ENCODE results near the gene ZNF575. TPM values are rescaled to one million over a fixed set of nuclear protein-coding genes. Genes with fewer than 3 reads are reported as not detected.
A peak's percentile ranks its signal among the peaks of the same experiment; 100 is the strongest.
"Not testable (repeated sequence)": the region's sequence is repeated elsewhere in the genome, so short reads cannot be mapped to it uniquely, and the experiment has no call there.

The ZNF575 gene
- total RNA-seq, 3 donors from 2014 or later: 1.6 to 3.0 (median 2.0) TPM

DNA sequence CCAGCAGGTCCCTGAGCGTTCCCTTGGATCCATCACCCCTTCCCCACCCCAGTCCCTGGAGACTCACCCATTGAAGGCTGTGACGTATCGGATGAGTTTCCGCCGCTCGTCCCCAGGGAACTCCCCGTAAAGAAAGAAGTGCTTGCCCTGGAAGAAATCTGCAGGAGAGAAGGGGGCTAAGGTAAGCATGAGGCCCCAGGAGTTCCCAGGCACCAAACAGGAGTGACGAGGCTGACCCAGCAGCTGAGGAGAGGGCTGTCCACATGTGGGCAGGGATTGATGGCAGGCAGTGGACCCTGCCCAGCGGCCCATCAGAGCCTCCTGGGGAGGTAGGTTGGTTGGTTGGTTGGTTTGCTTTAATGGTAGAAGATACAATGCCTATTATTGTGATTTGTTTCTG, 11.1 kb downstream of the ZNF575 start:
- peaks cover 32% of the 10 kb centered on the region for H3K36me3 Mint-ChIP-seq (ENCODE audit: insufficient read depth)
- H3K9me3 Mint-ChIP-seq: peaks cover 3% of the 10 kb centered on the region
- H3K4me3 Mint-ChIP-seq: no peak overlapping the region
- DNase-seq: no peak
- H3K4me1 Mint-ChIP-seq (ENCODE audit: low read depth): no peaks in the 10 kb centered on the region
- no peaks in the 10 kb centered on the region for H3K27me3 Mint-ChIP-seq (ENCODE audit: low read depth)
- ATAC-seq: no peak

DNA sequence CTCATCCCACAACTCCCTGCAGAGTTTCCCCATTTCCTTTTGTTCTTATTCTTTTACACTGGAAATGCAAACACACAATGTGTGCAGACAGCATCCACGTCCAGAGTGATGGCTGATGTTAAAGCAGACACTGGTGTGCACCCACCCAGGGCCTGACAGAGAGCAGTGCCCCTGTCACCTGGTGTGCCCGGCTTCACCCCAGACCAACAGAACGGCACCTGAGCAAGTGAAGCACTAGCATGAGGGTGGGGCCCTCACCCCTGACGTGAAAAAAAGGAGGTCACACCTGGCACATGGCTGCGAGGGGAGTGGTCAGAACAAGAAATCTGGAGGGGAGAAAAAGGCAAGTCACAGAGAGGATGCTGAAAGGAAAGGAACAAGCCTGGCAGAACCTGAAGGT, 12.3 kb downstream of the ZNF575 start:
- no peak for DNase-seq
- Mint-ChIP-seq H3K36me3 (ENCODE audit: insufficient read depth) (peaks cover 27% of the 10 kb centered on the region), H3K9me3 (no peaks in the 10 kb centered on the region), H3K27me3 (ENCODE audit: low read depth) (no peaks in the 10 kb centered on the region), H3K4me3 (no peak overlapping the region), H3K4me1 (ENCODE audit: low read depth) (no peaks in the 10 kb centered on the region)
- no peak for ATAC-seq

DNA sequence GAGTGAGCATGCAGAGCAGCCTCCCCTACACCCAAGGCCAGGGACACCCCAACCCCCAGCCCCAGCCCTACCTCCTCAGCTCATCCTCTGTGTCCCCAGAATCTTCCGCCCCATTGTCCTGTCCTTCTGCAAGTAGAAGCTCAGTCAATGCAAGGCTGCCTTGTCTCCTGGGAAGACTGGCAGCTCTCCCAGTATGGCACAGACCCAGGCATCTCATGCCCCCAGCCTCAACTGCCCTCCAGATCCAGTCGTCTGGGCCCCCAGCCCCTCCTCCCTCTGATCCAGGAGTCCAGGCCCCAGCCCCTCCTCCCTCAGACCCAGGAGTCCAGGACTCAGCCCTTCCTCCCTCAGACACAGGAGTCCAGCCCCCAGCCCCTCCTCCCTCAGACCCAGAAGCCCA, 13.0 kb downstream of the ZNF575 start:
- Mint-ChIP-seq H3K4me1 (ENCODE audit: low read depth) (no peaks in the 10 kb centered on the region), H3K4me3 (no peak overlapping the region), H3K9me3 (no peaks in the 10 kb centered on the region), H3K27me3 (ENCODE audit: low read depth) (no peaks in the 10 kb centered on the region), H3K36me3 (ENCODE audit: insufficient read depth) (peaks cover 26% of the 10 kb centered on the region)
- ATAC-seq (no peak), DNase-seq (no peak)

DNA sequence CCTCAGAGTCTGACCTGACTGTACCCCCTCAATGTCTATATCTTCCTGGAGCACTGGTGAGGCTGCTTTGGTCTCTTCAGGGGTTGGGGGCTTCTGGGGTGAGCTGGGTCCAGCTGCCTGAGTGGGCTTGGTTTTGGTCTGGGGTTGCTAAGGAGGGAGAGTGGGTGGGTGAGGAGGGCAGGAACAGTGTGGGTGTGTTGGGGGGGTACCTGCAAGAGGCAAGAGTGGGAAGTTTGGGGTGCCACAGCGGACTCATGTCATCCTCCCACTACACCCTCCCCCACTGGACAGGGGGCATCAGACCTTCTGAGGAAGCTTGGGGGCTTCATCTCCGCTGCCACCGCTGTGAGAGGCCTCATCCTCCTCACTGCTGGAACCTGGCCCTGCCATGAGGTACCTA, 13.6 kb downstream of the ZNF575 start:
- ATAC-seq (no peak), DNase-seq (no peak)
- Mint-ChIP-seq H3K27me3 (ENCODE audit: low read depth) (no peaks in the 10 kb centered on the region), H3K9me3 (no peaks in the 10 kb centered on the region), H3K36me3 (ENCODE audit: insufficient read depth) (peaks cover 29% of the 10 kb centered on the region), H3K4me3 (no peak overlapping the region), H3K4me1 (ENCODE audit: low read depth) (no peaks in the 10 kb centered on the region)

DNA sequence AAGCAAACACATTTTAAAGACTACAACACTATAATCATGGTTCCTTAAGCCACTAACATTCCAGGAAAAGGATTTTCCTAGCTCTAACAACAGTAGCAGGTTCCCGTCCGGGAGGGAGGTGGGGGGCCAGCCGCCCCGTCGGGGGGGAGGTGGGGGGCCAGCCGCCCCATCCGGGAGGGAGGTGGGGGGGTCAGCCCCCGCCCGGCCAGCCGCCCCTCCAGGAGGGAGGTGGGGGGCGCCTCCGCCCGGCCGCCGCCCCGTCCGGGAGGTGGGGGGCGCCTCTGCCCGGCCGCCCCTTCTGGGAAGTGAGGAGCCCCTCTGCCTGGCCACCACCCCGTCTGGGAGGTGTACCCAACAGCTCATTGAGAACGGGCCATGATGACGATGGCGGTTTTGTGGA, 14.9 kb downstream of the ZNF575 start:
- H3K9me3 Mint-ChIP-seq; ATAC-seq; H3K27me3 Mint-ChIP-seq (ENCODE audit: low read depth); H3K4me1 Mint-ChIP-seq (ENCODE audit: low read depth); DNase-seq; H3K4me3 Mint-ChIP-seq: not testable (repeated sequence)
- H3K36me3 Mint-ChIP-seq (ENCODE audit: insufficient read depth): peaks cover 24% of the 10 kb centered on the region

DNA sequence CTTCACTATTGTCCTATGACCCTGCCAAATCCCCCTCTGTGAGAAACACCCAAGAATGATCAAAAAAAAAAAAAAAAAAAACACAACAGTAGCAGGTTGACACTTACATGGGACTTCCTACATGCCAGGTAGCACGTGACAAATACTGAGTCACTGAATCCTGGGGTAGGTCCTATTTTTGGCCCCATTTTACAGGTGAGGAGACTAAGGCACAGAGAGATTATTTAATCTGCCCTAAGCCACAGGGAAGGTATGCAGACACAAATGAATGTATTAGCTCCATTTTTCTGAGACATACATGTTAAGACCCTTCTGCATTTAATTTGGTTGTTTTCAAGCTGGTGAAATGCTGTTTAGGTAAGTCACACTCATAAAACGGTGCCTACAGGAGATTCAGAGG, 15.7 kb downstream of the ZNF575 start:
- no peaks in the 10 kb centered on the region for H3K9me3 Mint-ChIP-seq
- H3K4me1 Mint-ChIP-seq (ENCODE audit: low read depth): no peaks in the 10 kb centered on the region
- H3K4me3 Mint-ChIP-seq: no peak overlapping the region
- DNase-seq (no peak), ATAC-seq (no peak)
- peaks cover 20% of the 10 kb centered on the region for H3K36me3 Mint-ChIP-seq (ENCODE audit: insufficient read depth)
- no peaks in the 10 kb centered on the region for H3K27me3 Mint-ChIP-seq (ENCODE audit: low read depth)

DNA sequence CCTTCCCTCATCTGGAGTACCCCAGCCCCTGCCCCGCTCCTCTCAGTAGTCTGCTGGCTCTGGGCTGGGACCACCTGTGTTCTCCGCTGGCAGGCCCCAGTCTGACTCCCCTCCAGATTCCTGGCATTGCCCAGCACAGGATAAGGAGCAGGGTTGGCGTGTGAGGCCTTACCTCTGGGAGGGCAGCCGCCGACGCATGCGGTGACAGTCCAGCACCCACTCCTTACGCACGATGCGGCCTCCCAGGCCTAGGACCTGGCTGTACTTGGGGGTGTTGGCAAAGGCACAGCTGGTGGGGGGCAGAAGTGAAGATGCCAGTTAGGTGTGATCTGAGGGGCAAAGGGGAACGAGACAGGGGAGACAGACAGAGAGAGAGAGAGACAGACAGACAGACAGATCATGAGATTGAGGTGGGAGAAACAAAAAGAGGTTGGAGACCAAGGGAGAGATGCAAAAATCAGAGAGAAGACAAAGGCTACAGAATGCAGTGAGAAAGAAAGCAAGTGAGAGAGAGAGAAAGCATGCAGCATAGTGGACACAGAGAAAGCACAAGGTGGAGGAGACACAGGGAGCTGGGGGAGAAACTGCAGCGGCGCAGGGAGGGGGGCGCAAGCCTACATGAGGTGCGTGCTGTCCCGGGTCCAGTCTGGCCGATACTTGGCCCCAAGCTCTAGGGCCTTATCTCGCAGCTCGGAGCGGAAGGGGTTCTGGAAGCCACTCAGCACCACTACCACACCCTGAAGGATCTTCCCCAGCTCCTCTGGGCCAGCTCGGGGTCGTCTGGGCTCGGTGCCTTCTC, 18.6 kb downstream of the ZNF575 start:
- H3K36me3 Mint-ChIP-seq (ENCODE audit: insufficient read depth): peaks cover 25% of the 10 kb centered on the region
- no peak overlapping the region for H3K4me3 Mint-ChIP-seq
- H3K9me3 Mint-ChIP-seq: no peaks in the 10 kb centered on the region
- DNase-seq: no peak
- H3K27me3 Mint-ChIP-seq (ENCODE audit: low read depth): no peaks in the 10 kb centered on the region
- peaks cover 8% of the 10 kb centered on the region for H3K4me1 Mint-ChIP-seq (ENCODE audit: low read depth)
- no peak for ATAC-seq

DNA sequence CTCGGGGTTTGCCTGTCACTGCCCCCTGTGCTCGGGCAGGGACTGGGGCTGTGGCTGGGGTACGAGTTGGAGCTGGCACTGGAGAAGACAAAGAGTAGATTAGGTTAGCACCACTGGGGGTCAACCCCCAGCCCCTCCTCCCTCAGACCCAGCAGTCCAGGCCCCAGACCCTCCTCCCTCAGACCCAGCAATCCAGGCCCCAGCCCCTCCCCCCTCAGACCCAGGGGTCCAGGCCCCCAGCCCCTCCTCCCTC, 19.1 kb downstream of the ZNF575 start:
- Mint-ChIP-seq H3K4me3 (no peak overlapping the region), H3K36me3 (ENCODE audit: insufficient read depth) (peaks cover 25% of the 10 kb centered on the region), H3K27me3 (ENCODE audit: low read depth) (no peaks in the 10 kb centered on the region), H3K9me3 (no peaks in the 10 kb centered on the region), H3K4me1 (ENCODE audit: low read depth) (peaks cover 8% of the 10 kb centered on the region)
- DNase-seq (no peak), ATAC-seq (no peak)

DNA sequence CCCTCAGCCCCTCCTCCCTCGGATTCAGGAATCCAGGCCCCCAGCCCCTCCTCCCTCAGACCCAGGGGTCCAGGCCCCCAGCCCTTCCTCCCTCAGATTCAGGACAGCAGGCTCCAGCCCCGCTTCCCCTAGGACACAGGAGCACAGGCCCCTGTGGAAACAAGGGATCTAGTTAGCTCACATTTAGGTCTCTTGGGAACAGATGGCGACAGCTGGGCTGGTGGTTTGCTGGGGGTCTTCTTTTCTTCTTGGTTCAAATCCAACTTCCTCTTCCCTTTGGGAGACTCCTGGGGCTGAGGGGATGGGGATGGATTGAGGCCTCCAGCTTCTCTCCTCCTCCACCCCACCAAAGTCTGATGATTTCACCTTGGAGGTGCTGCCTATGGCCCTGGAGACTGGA, 19.6 kb downstream of the ZNF575 start:
- H3K9me3 Mint-ChIP-seq: no peaks in the 10 kb centered on the region
- peaks cover 25% of the 10 kb centered on the region for H3K36me3 Mint-ChIP-seq (ENCODE audit: insufficient read depth)
- no peaks in the 10 kb centered on the region for H3K27me3 Mint-ChIP-seq (ENCODE audit: low read depth)

DNA sequence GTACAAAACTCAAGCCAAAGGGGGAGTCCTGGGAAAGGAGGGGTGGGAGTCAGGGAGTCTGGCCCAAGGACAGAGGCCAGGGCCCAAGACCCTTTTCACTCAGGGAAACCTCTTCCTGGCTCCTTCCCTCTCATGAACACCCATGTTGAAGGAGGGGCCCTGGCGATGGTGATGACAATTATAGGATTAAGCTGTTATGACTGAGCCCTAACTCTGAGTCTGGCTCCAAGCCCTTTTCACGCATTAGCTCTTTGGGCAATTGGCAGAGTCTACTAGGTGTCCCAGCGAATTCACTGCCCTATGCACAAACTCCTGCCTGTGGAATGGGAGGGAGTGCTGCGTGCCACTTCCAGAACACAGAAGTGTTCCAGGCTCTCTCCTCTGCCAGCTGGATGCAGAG, 20.7 kb downstream of the ZNF575 start:
- Mint-ChIP-seq H3K4me3 (no peak overlapping the region), H3K9me3 (no peaks in the 10 kb centered on the region), H3K4me1 (ENCODE audit: low read depth) (peaks cover 8% of the 10 kb centered on the region), H3K36me3 (ENCODE audit: insufficient read depth) (peaks cover 25% of the 10 kb centered on the region), H3K27me3 (ENCODE audit: low read depth) (no peaks in the 10 kb centered on the region)
- DNase-seq: no peak
- no peak for ATAC-seq

More for the DNA sequence above, 19.6 kb downstream of the ZNF575 start:
- Mint-ChIP-seq H3K4me3 (no peak overlapping the region), H3K4me1 (ENCODE audit: low read depth) (peaks cover 8% of the 10 kb centered on the region)
- no peak for DNase-seq
- no peak for ATAC-seq

DNA sequence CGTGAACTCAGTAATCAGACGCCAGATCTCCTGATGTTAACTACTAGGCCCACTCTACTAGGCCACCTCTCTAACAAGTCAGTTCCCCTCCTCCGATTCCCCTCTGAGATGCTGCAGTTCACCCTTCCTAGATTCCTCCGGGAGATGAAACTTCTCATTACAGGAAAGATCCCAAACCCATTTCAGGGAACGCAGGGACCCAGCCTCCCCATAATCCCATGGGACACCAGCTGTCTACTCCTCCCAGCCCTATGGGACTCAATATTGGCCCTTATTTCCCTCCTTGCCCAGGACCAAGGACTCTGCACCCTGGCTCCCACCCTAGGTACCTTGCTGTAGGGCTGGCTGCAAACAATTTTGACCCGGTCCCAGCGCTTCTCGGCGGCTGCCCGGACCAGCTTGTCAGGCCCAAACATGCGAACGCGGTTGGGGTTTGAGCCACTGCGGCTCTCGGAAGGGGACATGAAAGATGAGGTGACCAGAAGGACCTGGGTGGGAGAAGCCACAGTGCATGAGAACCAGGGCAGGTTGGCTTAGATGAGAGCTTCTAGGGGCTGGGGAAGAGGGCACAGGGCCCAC, 21.4 kb downstream of the ZNF575 start:
- Mint-ChIP-seq H3K9me3 (no peaks in the 10 kb centered on the region), H3K4me1 (ENCODE audit: low read depth) (peaks cover 8% of the 10 kb centered on the region), H3K36me3 (ENCODE audit: insufficient read depth) (peaks cover 26% of the 10 kb centered on the region), H3K27me3 (ENCODE audit: low read depth) (no peaks in the 10 kb centered on the region), H3K4me3 (no peak overlapping the region)
- no peak for DNase-seq
- no peak for ATAC-seq

DNA sequence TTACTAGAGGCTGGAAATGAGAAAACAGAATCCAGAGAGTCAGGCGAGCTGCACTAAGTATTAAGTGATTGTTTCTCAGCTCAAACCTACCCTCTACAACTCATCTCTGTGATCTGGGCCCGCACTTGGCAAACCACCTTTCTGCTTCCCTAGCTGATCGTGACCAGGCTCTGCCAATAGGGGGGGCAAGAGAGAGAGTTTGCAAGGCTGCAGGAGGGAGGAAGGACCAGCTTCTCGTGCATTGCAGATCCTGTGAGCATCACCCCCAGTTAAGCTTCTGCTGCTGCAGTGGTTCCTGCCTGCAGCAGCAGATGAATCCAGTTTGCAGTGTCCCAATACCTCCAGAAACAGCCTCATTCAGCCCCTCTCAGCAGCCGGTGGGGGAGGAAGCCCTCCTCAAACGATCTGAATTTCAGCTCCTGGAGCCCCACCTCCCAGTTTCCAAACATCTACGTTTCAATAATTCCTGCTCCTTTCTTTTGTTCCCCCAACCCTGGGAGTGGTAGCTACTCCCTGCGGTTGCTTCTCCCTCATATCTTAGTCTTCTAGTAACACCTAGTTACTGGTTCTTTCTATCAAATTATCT, 22.3 kb downstream of the ZNF575 start:
- no peaks in the 10 kb centered on the region for H3K9me3 Mint-ChIP-seq
- DNase-seq: peak; percentile 81
- H3K4me1 Mint-ChIP-seq (ENCODE audit: low read depth): peaks cover 10% of the 10 kb centered on the region
- H3K4me3 Mint-ChIP-seq: no peak overlapping the region
- peaks cover 24% of the 10 kb centered on the region for H3K36me3 Mint-ChIP-seq (ENCODE audit: insufficient read depth)
- H3K27me3 Mint-ChIP-seq (ENCODE audit: low read depth): no peaks in the 10 kb centered on the region
- peak; percentile 98 for ATAC-seq

DNA sequence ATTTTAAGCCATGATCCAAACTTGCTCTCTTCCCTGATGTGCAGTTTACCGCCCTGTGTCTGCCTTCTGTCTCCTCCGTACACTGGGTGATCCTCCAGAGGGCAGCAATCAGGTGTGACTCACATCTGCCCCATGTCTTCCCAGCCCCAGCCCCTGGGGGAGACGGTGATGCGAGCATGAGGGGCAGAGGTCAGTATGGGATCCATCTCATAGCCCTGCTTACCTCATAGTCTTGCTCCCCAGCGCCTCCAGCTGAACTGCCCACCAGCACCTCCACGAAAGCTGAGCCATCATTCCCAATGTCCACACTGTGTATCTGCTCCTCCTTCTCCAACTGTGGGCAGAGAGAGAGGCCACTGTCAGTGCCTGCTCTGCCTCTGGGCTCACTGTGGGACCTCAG, 27.7 kb downstream of the ZNF575 start:
- DNase-seq: peak; percentile 21
- Mint-ChIP-seq H3K9me3 (no peaks in the 10 kb centered on the region), H3K4me1 (ENCODE audit: low read depth) (peaks cover 46% of the 10 kb centered on the region), H3K4me3 (no peak overlapping the region), H3K36me3 (ENCODE audit: insufficient read depth) (peaks cover 13% of the 10 kb centered on the region), H3K27me3 (ENCODE audit: low read depth) (no peaks in the 10 kb centered on the region)
- ATAC-seq: peak in 1 of 2 donors; percentile 9

DNA sequence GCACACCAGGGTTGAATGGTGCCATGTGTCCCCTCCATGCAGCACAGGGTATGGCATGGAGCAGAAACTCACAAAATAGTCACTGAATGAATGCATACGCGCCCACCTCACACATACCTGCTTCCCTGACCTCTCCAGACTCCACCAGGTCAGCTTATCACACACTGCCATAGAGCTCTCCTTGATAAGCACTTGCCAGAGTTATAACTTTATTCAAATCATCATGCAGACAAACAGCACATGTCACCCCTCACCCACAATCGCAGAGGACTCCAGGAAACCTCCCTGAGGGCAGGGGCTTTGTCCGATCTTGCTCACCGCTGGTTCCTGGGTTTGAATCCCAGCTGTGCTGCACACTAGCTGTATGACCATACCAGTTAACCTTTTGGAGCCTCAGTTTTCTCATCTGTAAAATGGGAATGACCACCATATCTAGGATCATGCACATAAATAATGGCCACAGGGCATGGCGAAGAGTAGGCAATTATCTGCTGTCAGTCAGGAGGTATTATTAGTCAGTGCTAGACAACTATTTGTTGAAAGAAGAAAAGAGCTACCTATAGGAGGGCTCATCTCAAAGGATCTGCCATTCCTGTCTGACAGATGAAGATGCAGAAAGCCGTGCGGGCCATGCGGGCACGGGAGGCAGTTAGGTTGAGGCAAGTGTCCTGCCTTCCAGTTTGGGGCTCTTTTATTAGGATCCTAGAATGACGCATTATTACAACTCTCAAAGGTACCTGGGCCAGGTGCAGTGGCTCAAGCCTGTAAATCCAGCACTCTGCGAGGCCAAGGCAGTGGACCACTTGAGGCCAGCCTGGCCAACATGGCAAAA, 28.4 kb downstream of the ZNF575 start:
- Mint-ChIP-seq H3K27me3 (ENCODE audit: low read depth) (no peaks in the 10 kb centered on the region), H3K4me3 (no peak overlapping the region), H3K9me3 (no peaks in the 10 kb centered on the region), H3K4me1 (ENCODE audit: low read depth) (peaks cover 46% of the 10 kb centered on the region), H3K36me3 (ENCODE audit: insufficient read depth) (peaks cover 13% of the 10 kb centered on the region)
- no peak for DNase-seq
- ATAC-seq: no peak
